K562 (cell line): ENCODE results near the gene RNLS. TPM values are rescaled to one million over a fixed set of nuclear protein-coding genes. Genes with fewer than 3 reads are reported as not detected.

Experiments
- ATAC-seq: fragments of 200-7000 bp; cut with Tn5 transposase; 3 replicates; pipeline ENCODE4 v1.9.1; 2020; ENCODE audit warnings: moderate library complexity
- BruUV-seq: library from RNA; stranded (reverse); fragments of 400-500 nt; replicated peaks from 2 replicates; lab custom pipeline; 2021; lab: Mats Ljungman, UMichigan
- CTCF ChIA-PET: fragments of 300-600 bp; formaldehyde crosslinking; extraction: SDS; loops from one replicate; lab custom pipeline; 2021; ENCODE audit warnings: low intra/inter-chr PET ratio; lab: Yijun Ruan, JAX
- POLR2A ChIA-PET: fragments of 300-600, 350-650 bp; sonication (Branson Sonifier 250); formaldehyde crosslinking; extraction: SDS; loops from one replicate; lab custom pipeline; 2021; ENCODE audit warnings: antibody characterized with exemption, inconsistent platforms; lab: Yijun Ruan, JAX
- DNase-seq, 4 experiments: peaks; one replicate each; pipeline versions ENCODE4 v3.0.0 to v3.0.0-alpha.2; 2011 to 2018; ENCODE audit warnings: low spot score in 3 of 4, mixed read lengths in 3 of 4; ENCODE audit errors: extremely low read depth in 1 of 4
- FAIRE-seq: peaks from 2 replicates; lab custom pipeline; 2011; peaks lifted over from hg19 to GRCh38; lab: Jason Lieb, UNC
- H2AFZ ChIP-seq: 2 replicates; pipeline ENCODE4 v1.6.0; 2011; ENCODE audit warnings: low read depth, low read length, control low read depth, inconsistent platforms
- H3K27ac ChIP-seq: fragments of 200-600 bp; 3 replicates; pipeline ENCODE4 v1.8.0; 2011; ENCODE audit warnings: low read depth, mild to moderate bottlenecking, control low read depth, inconsistent platforms, low read length, moderate library complexity, mixed read lengths; ENCODE audit errors: extremely low read depth
- H3K27me3 ChIP-seq, 2 experiments: fragments of 300-600 bp in 1 of 2; 2 replicates in 1 of 2; 3 replicates in 1 of 2; pipeline versions ENCODE4 v1.6.0 to v1.8.0; 2011; ENCODE audit warnings: inconsistent platforms in 2 of 2, low read length in 2 of 2, mild to moderate bottlenecking in 1 of 2, mixed read lengths in 1 of 2, moderate library complexity in 1 of 2; ENCODE audit not compliant: control insufficient read depth in 2 of 2, insufficient read depth in 2 of 2
- H3K36me3 ChIP-seq: fragments of 300-600 bp; 3 replicates; pipeline ENCODE4 v1.8.0; 2011; ENCODE audit warnings: mild to moderate bottlenecking, low read length, inconsistent platforms; ENCODE audit not compliant: control insufficient read depth, insufficient read depth
- H3K4me1 ChIP-seq, 2 experiments: fragments of 200-600 bp in 1 of 2; replicated peaks in 1 of 2; 2 replicates in 1 of 2; 3 replicates in 1 of 2; pipeline versions ENCODE4 v1.5.1 to v1.8.0; 2011; ENCODE audit warnings: inconsistent platforms in 2 of 2, low read length in 2 of 2, mild to moderate bottlenecking in 1 of 2, mixed read lengths in 1 of 2, moderate library complexity in 1 of 2; ENCODE audit not compliant: control insufficient read depth in 2 of 2, insufficient read depth in 2 of 2
- H3K4me2 ChIP-seq: 2 replicates; pipeline ENCODE4 v1.6.1; 2011; ENCODE audit warnings: low read length, control low read depth, inconsistent platforms, mixed read lengths; ENCODE audit not compliant: insufficient read depth
- H3K4me3 ChIP-seq: fragments of 200-600 bp; sonication (generic), shearing (Covaris generic); 2 replicates; pipeline ENCODE4 v1.5.1; 2016; ENCODE audit warnings: control low read depth, inconsistent platforms
- H3K79me2 ChIP-seq: fragments of 200-600 bp; 3 replicates; pipeline ENCODE4 v1.8.0; 2011; ENCODE audit warnings: low read length, inconsistent platforms; ENCODE audit not compliant: control insufficient read depth, insufficient read depth
- H3K9ac ChIP-seq, 2 experiments: 2 replicates each; pipeline versions ENCODE4 v1.6.0 to v1.6.1; 2011; ENCODE audit warnings: low read depth in 2 of 2, low read length in 2 of 2, control low read depth in 1 of 2, inconsistent platforms in 1 of 2, mild to moderate bottlenecking in 1 of 2, mixed read lengths in 1 of 2; ENCODE audit not compliant: insufficient read depth in 1 of 2
- H3K9me1 ChIP-seq: one replicate; pipeline ENCODE4 v1.6.0; 2011; ENCODE audit warnings: inconsistent platforms, mild to moderate bottlenecking, low read length, moderate library complexity; ENCODE audit not compliant: control insufficient read depth, insufficient read depth
- H3K9me3 ChIP-seq: replicated peaks from 2 replicates; pipeline ENCODE4 v1.5.1; 2011; ENCODE audit warnings: low read depth, low read length, inconsistent platforms; ENCODE audit not compliant: control insufficient read depth, insufficient read depth
- H4K20me1 ChIP-seq: replicated peaks from 2 replicates; pipeline ENCODE4 v1.6.1; 2011; ENCODE audit warnings: low read length, inconsistent platforms, mixed read lengths; ENCODE audit not compliant: control insufficient read depth, insufficient read depth
- COPS2 ChIP-seq: fragments of 450-650 bp; conservative IDR thresholded peaks from 2 replicates; pipeline ENCODE4 v1.6.1; 2016; ENCODE audit warnings: mild to moderate bottlenecking, moderate library complexity
- DIDO1 ChIP-seq: fragments of 450-650 bp; IDR thresholded peaks from 2 replicates; pipeline ENCODE4 v1.6.1; 2016; ENCODE audit warnings: low read depth, missing biosample characterization, missing genetic modification characterization
- KLF16 ChIP-seq: IDR thresholded peaks from 2 replicates; pipeline ENCODE4 v1.6.1; 2016; ENCODE audit warnings: antibody characterized with exemption
- NBN ChIP-seq: fragments of 450-650 bp; IDR thresholded peaks from 2 replicates; pipeline ENCODE4 v1.6.1; 2016; ENCODE audit warnings: low read depth, mild to moderate bottlenecking
- SRSF9 ChIP-seq: fragments of 200-400 bp; formaldehyde crosslinking; IDR thresholded peaks from 2 replicates; pipeline ENCODE4 v1.6.1; 2017; ENCODE audit warnings: low read depth, low read length, borderline replicate concordance
- ZNF778 ChIP-seq: fragments of 450-650 bp; formaldehyde crosslinking; IDR thresholded peaks from 2 replicates; pipeline ENCODE4 v1.4.0; 2020; ENCODE audit warnings: mild to moderate bottlenecking, moderate library complexity
- WGBS: fragments of 100-300 bp; shearing (Covaris generic); methylation state at CpG from one replicate; pipeline ENCODE4 v1.1.6; 2016; ENCODE audit warnings: low coverage, mixed read lengths; ENCODE audit not compliant: insufficient coverage; ENCODE audit errors: missing lambda C conversion rate; 5-methylcytosine and 5-hydroxymethylcytosine counted together
- in situ Hi-C: fragments of 300-500 bp; cut with MboI; formaldehyde crosslinking; loops from 4 replicates; pipeline ENCODE4 v1.15.0; 2018; ENCODE audit warnings: inconsistent platforms, mixed read lengths
- intact Hi-C: fragments of 100-400 bp; cut with micrococcal nuclease; formaldehyde crosslinking; loops from 2 replicates; pipeline ENCODE4 v1.14.2; 2022
- polyA plus RNA-seq, 8 experiments: library from polyadenylated mRNA; depleted of rRNA in 4 of 8; stranded (reverse) in 5 of 8; unstranded in 3 of 8; fragments of >200 nt; fragmentation: Nextera tagmentation in 2 of 8; fragmentation: Illumina TruSeq in 1 of 8; extraction: Ambion mirVana in 2 of 8; extraction: Trizol in 1 of 8; gene quantifications; 2 replicates each; pipeline versions ENCODE4 v1.2.1 to v1.2.3, GENCODE V29; 2011 to 2014; ENCODE audit warnings: inconsistent platforms in 1 of 8, missing spikeins in 1 of 8
- total RNA-seq, 7 experiments: library from RNA; depleted of rRNA in 6 of 7; stranded (reverse); fragments of >200 nt in 6 of 7; fragmentation: Illumina TruSeq in 2 of 7; extraction: Trizol in 2 of 7; gene quantifications; 2 replicates each; pipeline versions ENCODE4 v1.2.1 to v1.2.3, GENCODE V29; 2011 to 2021; ENCODE audit warnings: low replicate concordance in 1 of 7
- TF ChIP-seq, protein P1 (sequence below): fragments of 200-800 bp; sonication (Bioruptor generic); IDR thresholded peaks from 2 replicates; pipeline ENCODE4 v1.6.1; 2017; ENCODE audit warnings: missing genetic modification characterization, missing compliant biosample characterization
- TF ChIP-seq, protein P2 (sequence below): fragments of 450-650 bp; IDR thresholded peaks from 2 replicates; pipeline ENCODE4 v1.6.1; 2016

The RNLS gene
- total and polyA plus RNA-seq, 9 of the 15 experiments (the other 6 are each of a cell fraction or from before 2014, with no cell fraction given): 0.14 to 0.72 (median 0.41) TPM; not detected in 3

DNA sequence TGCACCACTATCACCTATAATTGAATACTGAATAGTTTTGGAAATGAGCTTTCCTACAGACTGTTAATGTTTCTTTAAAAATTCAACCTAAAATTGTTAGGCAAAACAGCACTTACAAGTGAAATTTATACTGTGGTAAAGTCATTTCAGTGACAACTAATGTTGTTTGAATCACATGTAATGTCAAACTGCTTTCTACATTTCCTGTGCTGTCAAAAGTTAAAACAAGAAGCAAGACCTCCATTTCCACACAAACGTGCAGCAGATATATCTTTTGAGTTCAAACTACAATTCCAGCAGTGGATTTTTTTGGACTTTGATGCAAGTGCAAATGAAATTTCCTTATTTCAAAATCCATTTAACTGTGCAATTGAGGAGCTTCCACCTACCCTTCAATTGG, 199.8 kb downstream of the RNLS start (continued):
- TF ChIP-seq, protein P1, sequence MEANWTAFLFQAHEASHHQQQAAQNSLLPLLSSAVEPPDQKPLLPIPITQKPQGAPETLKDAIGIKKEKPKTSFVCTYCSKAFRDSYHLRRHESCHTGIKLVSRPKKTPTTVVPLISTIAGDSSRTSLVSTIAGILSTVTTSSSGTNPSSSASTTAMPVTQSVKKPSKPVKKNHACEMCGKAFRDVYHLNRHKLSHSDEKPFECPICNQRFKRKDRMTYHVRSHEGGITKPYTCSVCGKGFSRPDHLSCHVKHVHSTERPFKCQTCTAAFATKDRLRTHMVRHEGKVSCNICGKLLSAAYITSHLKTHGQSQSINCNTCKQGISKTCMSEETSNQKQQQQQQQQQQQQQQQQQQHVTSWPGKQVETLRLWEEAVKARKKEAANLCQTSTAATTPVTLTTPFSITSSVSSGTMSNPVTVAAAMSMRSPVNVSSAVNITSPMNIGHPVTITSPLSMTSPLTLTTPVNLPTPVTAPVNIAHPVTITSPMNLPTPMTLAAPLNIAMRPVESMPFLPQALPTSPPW (CRISPR knock-in tag): no peak
- TF ChIP-seq, all 486 proteins: peak for 0

DNA sequence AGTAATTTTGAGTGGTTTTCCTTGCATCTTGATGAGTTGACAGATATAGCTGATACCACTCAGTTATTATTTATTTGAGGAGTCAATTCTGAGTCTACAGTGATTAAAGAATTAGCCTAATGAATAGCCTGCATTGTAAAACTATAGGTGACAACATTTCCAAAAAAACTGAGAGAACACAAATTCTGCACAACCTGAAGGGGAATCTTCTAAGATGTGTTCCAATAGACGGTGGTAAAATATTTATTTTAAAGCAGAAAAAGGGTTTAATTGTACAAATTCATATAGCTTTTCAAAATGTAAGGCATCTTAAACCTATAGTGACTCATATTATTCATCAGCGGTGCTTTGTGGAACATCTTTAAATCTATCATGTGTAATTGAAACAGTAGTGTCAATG, 200.4 kb downstream of the RNLS start:
- Histone ChIP-seq H2AFZ (no peak overlapping the region), H3K4me3 (no peak overlapping the region), H4K20me1 (no peaks in the 10 kb centered on the region), H3K9me1 (no peaks in the 10 kb centered on the region), H3K27ac (no peak overlapping the region), H3K4me1 (no peaks in the 10 kb centered on the region), H3K27me3 (no peaks in the 10 kb centered on the region), H3K79me2 (no peaks in the 10 kb centered on the region), H3K36me3 (no peaks in the 10 kb centered on the region), H3K9me3 (no peaks in the 10 kb centered on the region), H3K4me2 (no peak overlapping the region), H3K9ac (no peak overlapping the region)
- ChIA-PET CTCF (no interaction called here), POLR2A (no interaction called here)
- DNase-seq (no peak), FAIRE-seq (no peak), ATAC-seq (no peak)
- intact Hi-C loops: no loop called here
- in situ Hi-C loops: no loop called here
- no TSS peak for BruUV-seq
- 4% methylated on average over 2 of the region's 2 CpGs for WGBS
- TF ChIP-seq, protein P2, sequence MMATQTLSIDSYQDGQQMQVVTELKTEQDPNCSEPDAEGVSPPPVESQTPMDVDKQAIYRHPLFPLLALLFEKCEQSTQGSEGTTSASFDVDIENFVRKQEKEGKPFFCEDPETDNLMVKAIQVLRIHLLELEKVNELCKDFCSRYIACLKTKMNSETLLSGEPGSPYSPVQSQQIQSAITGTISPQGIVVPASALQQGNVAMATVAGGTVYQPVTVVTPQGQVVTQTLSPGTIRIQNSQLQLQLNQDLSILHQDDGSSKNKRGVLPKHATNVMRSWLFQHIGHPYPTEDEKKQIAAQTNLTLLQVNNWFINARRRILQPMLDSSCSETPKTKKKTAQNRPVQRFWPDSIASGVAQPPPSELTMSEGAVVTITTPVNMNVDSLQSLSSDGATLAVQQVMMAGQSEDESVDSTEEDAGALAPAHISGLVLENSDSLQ: no peak
- no peak for TF ChIP-seq KLF16
- TF ChIP-seq COPS2: no peak
- no peak for TF ChIP-seq DIDO1 (tag)
- TF ChIP-seq NBN: no peak
- TF ChIP-seq ZNF778 (CRISPR knock-in tag): no peak
- TF ChIP-seq SRSF9: no peak
